C4-2B (cell line): ENCODE measurements around the gene MYH10.

Source experiments
- ZFX ChIP-seq: fragments of 450-650 bp; IDR thresholded peaks from 2 replicates; pipeline ENCODE4 v1.6.1; 2017
- TF ChIP-seq, protein P1 (sequence below): fragments of 450-650 bp; conservative IDR thresholded peaks from 2 replicates; pipeline ENCODE4 v1.5.1; 2017; ENCODE audit warnings: mild to moderate bottlenecking

DNA sequence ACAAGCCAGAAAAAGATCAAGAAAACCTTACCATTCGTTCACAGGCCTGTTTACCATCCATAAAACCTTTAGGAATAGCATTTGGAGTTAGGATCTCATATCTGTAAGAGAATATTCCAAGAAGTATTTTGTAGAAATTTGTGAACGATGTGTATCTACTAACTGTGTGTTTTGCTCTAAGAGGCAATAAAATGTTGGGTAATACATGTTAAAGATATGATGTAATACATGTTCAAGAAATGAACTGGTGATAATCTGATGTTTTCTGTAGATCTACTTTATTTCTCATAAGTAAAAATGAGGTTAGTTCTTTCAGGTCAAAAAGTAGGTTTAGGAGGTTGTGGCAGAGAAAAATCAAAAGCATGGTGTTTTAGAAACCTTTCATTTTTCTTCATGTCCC, 111.7 kb downstream of the MYH10 start:
- TF ChIP-seq, protein P1, sequence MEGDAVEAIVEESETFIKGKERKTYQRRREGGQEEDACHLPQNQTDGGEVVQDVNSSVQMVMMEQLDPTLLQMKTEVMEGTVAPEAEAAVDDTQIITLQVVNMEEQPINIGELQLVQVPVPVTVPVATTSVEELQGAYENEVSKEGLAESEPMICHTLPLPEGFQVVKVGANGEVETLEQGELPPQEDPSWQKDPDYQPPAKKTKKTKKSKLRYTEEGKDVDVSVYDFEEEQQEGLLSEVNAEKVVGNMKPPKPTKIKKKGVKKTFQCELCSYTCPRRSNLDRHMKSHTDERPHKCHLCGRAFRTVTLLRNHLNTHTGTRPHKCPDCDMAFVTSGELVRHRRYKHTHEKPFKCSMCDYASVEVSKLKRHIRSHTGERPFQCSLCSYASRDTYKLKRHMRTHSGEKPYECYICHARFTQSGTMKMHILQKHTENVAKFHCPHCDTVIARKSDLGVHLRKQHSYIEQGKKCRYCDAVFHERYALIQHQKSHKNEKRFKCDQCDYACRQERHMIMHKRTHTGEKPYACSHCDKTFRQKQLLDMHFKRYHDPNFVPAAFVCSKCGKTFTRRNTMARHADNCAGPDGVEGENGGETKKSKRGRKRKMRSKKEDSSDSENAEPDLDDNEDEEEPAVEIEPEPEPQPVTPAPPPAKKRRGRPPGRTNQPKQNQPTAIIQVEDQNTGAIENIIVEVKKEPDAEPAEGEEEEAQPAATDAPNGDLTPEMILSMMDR, result no peak
- TF ChIP-seq ZFX, result no peak
